Activated CD4-positive, alpha-beta T cell treated with anti-CD3 and anti-CD28 coated beads, Interleukin-2, Interleukin-4, amounts not matched to agents 100 ng/mL and 50 ng/mL, durations not matched to agents 16 hours and 8 hours (primary cell): ENCODE data around the gene KIAA0753.

Experiments used
- DNase-seq: peaks from one replicate; pipeline ENCODE4 v3.0.0-alpha.2; 2020; ENCODE audit warnings: low spot score

The KIAA0753 gene

DNA sequence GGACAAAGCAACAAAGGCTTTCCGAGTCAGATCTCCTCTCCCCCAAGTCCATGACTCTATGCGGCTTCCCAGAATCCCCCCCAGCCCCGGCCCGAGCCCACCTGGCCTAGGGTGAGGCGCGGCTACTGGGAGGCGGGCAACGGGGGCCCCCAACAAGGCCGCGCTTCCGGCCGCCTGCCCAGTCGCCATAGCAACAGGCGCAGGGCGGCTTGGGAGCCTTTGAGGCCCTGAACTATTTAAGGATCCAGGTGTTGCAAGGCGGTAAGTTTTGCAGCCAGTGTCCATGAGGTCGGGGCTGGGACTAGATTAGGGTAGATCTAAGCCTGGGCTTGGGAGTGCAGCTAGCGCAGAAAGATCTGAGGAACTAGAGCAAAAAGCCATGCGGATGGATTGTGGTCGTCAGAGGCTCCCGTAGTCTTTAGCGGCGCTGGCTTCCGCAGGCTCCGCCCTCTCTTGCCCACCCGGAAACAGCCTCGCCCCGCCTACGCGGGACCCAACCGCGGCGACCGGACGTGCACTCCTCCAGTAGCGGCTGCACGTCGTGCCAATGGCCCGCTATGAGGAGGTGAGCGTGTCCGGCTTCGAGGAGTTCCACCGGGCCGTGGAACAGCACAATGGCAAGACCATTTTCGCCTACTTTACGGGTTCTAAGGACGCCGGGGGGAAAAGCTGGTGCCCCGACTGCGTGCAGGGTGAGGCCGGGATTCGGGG lies at the start of gene KIAA0753, which contains the start of gene TXNDC17:
Gene KIAA0753 (minus strand): TSS at position 176 of the 711 bp plus-strand sequence. CDS start 5,608 bp downstream, outside the sequence.
Gene TXNDC17 (plus strand): TSS at position 525 of the 711 bp plus-strand sequence. CDS start 23 bp downstream, at position 548.
- DNase-seq, result peak; percentile 96

DNA sequence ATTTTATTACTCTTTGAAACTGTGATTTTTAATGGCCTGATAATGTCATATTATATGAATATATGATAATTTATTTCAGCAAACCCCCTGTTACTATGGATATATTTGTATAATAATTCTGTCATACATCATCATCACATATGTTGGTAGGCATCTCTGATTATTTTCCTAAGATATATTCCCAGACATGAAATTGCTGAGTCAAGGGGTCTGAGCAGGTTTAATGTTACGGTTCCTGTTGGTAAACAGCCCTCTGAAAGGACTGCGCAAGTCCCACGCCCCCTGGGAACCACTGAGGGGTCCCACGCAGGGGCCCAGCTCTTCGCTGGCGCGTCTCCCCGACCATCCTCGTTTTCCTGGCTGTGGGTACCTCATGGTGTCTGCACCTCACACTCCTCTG lies 48.4 kb upstream of the KIAA0753 start:
- no peak for DNase-seq

DNA sequence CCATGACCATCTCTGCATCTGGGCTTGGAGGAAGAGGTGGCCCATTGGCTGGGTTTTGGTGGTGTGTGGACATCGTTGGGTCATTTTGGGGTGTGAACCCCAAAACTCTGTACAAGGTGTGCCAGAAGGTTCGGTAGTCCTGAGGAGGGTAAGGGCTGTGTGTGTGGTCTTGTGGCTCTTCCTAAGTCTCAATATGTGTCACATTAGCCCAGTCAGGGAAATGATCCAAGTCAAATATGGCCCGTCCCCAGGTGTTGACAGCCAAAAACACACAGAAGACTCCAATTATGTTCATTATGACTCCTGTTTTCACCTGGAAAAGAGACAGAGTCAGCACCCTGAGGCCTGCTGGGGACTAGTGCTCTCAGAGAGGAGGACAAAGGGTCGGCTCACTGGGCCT lies 45.5 kb upstream of the KIAA0753 start:
- DNase-seq, result no peak

DNA sequence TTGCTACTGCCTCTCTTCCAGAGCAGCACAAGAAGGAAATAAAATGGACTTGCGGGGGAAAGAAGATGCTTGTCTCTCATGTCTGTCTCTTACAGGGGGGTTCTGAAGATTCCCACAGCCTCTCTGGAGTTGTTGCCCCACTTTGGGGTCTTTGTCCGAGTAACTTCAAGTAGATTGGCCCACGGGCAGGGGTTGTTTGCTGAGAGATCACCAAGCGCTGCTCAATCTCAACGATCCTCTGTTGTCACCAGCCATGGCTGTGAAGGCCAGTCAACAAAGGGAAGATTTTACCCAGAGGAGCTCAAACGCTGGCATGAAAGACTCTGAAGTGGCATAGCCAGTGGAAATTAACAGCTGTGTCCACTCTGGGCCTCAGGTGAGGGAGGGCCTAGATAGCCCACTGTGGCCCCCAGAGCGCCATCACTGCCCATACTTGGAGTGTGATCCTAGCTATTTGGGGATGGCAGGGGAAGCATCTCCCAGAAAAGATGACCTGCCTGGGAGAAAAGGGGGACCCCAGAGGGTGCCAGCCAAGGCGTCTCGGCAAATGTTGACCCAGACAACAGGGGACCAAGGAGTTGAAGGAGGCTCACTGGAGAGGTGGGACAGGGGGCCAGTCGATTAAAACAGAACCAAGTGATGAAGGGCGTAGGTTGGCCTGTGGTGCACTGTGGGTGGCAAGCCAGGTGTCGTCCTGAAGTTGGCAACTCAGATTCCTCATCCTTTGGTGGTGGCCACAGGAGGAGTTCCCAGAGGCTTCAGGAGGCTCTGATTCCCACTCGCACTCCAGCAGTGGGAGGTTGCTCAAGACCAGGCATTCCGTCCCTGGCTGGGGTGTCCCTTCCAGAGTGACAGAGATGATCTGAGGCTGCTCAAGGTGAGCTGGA lies 44.6 kb upstream of the KIAA0753 start:
- no peak for DNase-seq

DNA sequence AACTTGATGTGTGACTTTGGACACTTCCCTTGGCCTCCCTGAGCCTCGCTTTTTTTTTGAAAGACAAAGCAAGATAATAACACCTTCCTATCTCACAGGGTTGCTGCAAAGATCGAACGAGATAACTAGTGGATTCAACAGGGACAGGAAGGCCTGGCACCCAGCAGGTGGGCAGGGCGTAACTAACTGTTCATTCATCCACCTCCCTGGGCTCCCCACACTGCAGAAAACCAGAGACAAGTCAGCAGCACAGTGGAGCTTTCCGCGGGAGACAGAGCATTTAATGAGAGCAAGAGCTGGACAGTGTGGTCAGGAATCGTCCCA lies 43.9 kb upstream of the KIAA0753 start:
- no peak for DNase-seq

DNA sequence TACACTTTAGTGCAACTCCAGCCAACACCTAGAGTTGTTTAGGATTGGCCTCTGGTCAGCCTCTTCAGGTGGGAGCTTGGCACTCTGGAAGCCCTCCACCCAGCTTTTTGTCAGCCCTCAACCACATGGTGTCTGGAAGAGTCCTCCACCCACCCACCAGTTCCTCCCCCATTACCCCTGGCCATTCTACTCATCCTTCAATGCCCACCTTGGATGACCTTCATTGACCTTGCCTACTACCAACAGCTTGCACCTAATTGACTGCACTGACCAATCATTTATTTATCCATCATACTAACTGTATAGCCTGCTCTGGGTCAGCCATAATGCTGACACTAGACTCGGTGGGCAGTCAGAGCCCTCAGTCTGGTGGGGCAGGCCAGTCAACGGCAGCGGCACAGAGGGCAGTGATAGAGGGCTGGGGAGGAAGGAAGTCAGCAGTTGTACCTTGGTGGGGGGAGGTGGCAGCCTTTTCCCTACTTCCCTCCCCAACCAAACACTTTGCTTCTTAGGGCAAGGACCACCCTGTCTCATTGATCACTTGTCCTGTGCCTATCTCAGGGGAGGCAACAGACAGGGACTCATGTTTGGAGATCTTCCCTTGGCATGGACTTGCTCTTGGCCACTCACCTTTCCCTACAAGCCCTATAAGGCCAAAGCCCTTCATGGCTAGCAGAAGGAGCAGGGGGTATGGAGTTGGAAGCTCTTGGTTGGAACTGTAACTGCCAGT lies 43.4 kb upstream of the KIAA0753 start:
- no peak for DNase-seq

DNA sequence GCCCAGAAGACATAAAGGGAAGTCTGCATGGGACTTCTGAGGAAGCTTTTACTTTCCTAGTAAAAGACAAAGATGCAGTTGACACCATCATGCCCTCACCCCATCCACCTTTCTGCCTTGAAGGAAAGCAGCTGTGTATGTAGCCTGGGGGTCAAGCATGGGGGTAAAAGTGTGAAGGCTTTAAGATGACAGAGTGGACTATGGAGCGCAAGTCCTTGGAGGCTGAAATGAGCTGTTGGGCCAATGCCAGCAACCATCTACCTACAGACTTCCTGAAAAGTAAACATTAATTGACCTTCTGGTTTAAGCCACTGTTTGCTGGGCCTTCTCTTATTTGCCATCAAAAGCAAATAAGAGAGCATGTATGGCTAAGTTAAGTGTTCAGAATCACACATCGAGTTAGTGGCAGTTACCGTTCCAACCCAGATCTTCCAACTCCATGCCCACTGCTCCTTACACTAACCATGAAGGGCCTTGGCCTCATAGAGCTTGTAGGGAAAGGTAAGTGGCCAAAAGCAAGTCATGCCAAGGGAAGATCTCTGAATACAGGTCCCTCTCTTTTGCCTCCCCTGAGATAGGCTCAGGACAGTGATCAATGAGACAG lies 42.7 kb upstream of the KIAA0753 start:
- DNase-seq, result no peak

DNA sequence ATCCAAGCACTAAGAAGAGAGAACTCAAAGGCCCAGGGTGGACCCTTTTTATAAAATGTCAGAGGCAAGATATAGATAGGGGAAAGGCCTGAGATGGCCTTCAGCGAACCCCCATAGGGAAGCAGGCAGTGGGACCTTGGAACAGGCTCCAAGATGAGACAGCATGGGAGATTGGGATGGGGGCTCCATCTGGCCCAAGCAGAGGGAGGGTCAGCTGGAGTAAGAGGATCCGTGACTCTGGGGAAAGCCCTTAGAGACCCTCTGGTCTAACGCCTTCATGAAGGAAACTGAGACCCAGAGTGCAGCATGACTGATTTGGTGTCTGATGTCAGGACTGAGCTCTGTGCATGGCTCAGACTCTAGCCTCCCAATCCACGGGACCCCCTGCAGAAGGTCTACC lies 41.8 kb upstream of the KIAA0753 start:
- no peak for DNase-seq

DNA sequence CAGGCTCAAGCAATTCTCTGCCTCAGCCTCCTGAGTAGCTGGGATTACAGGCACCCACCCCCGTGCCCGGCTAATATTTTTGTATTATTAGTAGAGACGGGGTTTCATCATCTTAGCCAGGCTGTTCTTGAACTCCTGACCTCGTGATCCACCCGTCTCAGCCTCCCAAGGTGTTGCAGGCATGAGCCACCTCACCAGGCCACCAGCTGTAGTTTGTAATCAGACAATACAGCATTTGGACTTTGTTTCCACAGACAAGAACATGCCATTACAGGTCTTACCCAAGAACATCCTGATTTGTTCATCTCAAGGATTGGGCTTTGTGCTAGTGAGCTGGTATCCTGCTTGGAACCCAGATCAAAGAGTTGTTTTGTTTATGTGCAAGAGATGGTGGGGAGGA lies 41.2 kb upstream of the KIAA0753 start:
- no peak for DNase-seq

DNA sequence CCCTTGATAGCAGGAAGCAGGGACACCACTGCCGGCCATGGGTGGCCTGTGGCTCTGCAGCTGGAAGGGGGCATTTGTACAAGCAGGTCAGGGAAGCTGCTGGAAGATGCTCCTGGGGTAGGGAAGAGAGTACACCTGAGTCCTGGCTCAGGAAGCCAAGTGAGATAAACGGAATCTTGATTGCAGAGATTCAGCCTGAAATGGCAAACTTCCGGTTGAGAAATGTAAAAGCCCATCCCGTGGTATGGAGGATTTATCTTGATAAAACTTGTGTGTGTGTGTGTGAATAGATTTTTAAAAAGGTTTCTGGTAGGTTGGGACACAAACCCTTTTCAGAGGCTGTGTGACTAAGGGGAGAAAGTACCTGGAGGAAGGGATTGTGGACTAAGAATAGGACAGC lies 40.7 kb upstream of the KIAA0753 start:
- DNase-seq, result no peak

DNA sequence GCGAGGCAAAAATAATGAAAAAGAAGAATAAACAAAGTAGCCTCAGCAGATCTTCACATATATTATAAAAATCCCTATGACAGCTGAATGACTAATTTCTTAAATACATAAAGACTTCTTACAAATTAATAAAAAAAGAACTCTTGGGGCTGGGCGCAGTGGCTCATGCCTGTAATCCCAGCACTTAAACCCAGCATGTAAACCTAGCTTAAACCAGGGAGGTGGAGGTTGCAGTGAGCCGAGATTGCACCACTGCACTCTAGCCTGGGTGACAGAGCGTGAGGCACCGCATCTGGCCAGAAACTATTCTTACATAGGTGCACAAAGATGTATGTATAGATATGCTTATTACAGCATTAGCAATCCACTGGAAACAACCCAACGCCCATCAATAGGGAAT lies 38.7 kb upstream of the KIAA0753 start:
- no peak for DNase-seq

DNA sequence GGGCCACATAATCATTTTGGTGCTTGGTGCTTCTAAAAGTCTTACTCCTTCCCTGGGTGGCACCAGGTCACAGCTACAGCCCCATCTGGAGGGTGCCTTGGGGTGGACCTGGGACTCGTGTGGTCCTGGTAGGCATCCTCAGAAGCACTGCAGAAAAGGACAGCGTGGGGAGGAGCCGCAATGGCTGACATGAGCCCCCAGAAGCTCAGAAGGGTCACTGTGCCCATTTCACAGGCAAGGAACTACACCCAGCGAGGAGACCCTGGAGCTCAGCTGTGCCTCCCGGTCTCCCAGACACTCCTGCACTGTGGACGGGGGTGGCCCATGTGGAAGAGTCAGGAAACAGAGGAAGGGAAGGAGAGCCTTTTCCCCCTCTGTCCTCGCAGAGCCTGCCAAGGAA lies 37.4 kb upstream of the KIAA0753 start:
- DNase-seq, result no peak

DNA sequence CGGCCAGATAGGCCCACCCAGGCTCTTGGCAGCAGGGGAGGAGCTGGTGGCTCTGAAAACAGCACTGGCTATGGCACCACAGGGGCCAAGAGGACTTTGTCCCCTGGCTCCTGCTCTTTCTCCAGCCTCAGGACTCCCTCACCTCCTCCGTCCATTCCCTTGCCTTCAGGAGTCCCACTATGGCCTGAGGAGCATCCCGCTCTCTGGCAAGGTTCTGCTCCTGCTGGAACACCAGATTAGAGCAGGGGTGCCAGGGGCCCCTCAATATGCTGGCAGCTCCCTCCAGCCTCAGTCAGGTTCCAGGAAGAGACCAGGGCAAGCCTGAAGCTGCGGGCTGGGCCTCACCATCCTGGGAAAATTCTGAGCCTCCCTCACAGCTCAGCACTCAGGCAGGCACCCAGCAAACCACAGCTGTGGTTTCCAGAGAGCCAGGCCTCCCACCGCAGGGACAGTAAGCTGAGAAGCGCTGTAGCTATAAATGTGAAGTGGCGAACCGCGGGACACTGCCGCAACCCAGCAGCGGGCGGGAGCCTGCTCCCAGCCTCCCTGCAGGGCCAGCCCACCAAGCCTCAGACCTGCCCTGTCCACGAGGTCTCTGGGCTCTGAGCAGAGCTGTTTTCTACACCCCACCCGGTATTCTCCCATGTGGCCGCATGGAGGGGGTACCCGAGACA lies 36.8 kb upstream of the KIAA0753 start:
- no peak for DNase-seq

DNA sequence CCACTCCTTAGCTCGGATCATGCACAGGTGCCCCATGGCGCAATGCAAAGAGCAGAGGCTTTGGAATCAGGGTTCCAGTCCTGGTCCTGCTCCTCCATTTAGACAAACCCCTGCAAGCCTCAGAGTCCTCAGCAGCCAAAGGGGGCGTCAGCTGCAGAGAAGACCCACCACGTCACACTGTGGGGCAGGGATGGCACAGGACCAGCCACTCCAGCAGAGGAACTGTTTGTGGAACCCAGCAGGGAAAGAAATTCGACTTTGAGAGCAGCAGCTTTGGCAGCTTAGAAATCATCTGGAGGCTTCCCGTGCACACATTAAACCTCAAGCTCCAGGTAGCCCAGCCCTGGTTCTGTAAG lies 36.3 kb upstream of the KIAA0753 start:
- DNase-seq, result no peak

DNA sequence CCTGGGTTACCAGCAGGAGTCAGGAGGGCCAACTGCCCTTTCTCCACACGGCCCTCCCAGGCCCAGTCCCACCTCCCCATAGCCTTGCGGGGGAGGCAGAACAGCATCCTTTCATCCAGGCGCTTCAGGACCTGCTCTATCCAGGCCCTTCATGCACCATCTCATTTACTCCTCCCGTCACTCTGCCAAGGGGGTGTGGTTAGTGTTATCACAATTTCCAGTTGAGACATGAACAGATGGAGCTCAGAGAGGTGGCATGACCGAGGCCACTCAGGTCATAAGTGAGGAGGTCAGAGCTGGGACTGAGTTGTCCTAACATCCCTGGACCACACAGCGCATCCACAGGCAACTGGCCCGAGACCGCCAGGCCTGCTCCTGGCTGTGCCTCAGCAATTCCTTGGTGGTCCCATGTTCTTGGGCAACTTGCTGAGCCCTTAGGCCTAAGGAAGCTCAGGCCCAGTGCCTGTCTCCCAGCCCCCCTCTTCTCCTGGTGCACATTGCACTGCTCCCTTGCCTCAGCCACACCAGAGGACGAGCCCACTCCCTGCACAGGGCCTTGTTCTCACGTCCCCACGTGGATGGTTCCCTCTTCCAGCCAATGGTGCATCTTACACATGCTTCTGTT lies 34.8 kb upstream of the KIAA0753 start:
- no peak for DNase-seq

DNA sequence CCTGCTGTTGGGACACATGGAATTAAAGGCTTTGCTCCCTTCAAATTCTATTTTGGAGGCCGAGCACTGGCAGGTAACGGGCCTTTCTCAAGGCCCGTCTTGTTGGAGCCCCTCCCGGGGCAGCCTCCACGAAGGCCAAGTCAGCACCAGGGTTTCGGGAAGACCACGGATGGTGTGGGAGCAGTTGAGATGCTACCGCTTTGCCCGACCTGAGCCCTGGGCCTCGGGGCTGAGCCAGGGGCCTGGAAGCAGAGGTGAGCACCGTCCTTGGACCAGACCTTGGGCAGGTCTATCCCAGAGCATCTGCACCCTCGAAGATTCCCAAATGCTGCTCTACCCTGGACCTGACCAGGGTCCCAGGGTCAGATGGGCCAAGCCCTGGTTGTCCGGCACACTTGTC lies 34.1 kb upstream of the KIAA0753 start:
- DNase-seq, result no peak

DNA sequence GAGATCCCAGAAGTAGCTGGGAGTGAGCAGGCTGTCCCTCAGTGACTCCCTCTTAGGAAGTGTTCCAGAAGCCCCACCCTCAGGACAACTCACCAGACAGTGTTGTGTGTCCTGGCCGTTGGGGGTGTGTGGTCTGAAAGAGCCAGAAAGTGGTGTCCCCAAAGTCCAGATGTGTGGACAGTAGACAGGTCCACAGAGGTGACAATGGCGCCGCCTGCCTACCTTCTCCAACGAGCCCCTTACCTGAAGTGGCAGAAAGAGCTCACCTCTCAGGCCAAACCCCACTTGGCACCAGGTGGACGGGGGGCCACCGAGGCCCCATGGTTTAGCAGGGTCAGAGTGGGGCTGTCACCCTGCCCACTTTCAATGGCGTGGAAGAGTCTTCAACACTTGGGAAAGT lies 30.9 kb upstream of the KIAA0753 start:
- no peak for DNase-seq

DNA sequence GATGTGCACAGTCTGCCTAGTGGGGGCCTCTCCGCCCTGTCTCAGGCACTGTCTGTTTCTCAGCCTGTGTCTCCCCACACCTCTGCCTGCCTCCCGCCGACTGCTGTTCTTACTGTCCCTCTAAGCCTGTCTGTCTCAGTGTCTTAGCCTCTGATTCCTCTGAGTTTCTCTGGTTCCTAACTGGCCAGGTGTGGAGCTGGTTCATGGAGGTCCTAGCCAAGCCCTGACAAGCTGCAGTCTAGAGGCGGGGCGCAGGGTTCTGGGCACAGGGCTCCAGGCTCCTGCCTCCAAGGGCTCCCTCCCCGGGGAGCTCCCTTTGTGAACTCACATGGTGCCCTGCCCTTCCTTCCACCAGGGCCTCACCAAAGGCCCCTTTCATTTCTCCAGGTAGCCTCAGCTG lies 30.5 kb upstream of the KIAA0753 start:
- DNase-seq, result no peak

DNA sequence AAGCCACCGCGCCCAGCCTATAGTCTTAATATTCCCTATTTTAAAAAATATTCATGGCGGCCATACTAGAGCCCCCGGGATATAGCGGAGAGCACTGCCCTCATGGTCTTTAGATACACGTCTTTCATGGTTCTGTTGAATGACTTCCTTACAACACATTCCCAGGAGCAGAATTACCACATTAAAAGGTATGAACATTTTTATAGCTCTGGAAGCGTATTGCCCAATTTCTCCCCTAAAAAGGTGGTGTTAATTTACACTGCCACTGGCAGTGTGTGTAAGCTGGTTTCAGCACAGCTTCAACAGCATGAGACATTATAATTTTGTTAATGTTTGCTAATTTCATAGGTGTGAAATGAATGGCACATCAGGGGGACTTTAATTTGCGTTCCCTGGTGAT lies 30.1 kb upstream of the KIAA0753 start:
- no peak for DNase-seq

DNA sequence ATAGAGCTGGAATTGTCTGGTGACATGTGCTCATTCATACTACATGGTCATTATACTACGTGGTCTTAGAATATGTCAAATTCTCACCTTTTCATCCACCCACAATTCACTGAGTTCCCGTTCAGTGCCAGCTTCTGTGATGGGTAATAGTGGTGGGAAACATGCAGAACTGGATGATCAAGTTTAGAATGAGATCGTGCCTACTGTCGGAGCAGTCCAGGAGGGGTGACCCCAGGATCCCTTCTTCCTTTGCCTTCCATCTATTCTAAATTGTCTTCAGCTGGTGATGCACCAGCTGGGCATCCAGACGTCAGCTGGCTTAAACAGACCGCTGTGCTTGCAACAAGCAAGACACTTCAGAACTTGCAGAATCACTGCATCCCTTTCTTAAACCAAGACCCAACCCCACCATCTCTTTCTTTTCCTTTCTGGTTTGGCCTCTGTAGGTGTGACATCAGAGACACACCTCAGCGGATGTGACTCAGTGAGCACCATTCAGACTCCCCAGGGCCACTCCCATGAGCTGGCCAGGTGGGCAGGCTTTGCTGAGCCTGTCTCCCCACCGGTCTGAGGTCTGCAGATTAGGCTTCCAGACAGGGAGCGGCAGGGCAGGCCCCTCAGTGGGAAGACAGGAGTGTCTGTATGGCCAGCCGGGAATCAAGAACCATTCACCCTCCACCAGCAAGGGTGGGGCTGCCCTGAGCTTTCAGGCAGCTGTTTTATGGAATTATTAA lies 29.1 kb upstream of the KIAA0753 start:
- no peak for DNase-seq
